ENCODE data around the gene NHEJ1.

DNA sequence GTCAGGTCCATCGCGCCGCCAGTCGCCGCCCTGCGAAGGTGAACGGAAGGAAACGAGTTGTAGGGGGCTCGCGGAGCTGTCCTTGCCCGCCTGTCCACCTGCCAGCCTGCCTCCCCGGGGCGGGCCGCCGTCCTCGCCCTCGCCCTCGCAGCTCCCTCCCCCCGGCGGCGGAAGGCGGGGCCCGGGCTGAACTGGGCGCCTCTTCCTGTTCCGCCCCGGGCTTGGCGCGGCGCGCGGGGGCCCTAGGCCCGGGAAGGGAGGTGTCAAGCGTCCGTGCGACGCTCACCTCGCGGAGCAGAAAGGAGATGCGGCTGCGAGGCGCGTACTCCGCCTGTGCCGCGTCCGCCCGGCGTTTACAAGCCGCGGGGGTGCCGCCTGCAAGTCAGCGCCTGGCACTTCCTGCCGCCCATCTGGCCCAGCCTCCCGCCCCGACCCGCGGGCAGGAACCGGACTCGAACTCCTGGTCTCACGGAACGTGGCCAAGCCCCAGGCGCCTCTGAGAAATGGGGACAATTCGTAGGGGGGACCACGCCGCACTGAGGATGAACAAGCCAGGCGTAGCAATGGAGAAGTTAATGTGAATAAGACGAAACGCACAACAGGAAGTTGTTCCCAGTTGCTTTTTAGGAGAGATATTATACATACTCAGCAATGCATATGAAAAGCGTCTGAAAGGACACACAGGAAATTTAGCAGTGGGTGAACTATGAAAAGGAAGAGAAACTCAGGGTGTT is 16.4 kb upstream of the NHEJ1 start, which contains the start of gene CNPPD1:
- TF ChIP-seq, protein P1, sequence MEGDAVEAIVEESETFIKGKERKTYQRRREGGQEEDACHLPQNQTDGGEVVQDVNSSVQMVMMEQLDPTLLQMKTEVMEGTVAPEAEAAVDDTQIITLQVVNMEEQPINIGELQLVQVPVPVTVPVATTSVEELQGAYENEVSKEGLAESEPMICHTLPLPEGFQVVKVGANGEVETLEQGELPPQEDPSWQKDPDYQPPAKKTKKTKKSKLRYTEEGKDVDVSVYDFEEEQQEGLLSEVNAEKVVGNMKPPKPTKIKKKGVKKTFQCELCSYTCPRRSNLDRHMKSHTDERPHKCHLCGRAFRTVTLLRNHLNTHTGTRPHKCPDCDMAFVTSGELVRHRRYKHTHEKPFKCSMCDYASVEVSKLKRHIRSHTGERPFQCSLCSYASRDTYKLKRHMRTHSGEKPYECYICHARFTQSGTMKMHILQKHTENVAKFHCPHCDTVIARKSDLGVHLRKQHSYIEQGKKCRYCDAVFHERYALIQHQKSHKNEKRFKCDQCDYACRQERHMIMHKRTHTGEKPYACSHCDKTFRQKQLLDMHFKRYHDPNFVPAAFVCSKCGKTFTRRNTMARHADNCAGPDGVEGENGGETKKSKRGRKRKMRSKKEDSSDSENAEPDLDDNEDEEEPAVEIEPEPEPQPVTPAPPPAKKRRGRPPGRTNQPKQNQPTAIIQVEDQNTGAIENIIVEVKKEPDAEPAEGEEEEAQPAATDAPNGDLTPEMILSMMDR (IDR thresholded peaks at IDR 0.05; ENCODE audit: insufficient read depth, low read depth, low read length): no peak
- no peak for TF ChIP-seq EZH2 (IDR thresholded peaks at IDR 0.05; ENCODE audit: insufficient read depth, low read length)
